Endothelial cell of umbilical vein (primary cell): ENCODE measurements around the gene CALU.

Source experiments
- FOS ChIP-seq: IDR thresholded peaks from 2 replicates; pipeline ENCODE4 v1.6.1; 2011; ENCODE audit warnings: mild to moderate bottlenecking, low read length, moderate library complexity, borderline replicate concordance; ENCODE audit not compliant: insufficient read depth
- MYC ChIP-seq: IDR thresholded peaks from one replicate; pipeline ENCODE4 v1.6.1; 2011; ENCODE audit warnings: mild to moderate bottlenecking, low read depth, low read length
- POLR2A ChIP-seq: IDR thresholded peaks from 2 replicates; pipeline ENCODE4 v1.6.1; 2012; ENCODE audit warnings: low read depth, mild to moderate bottlenecking, control low read depth, low read length
- POLR2AphosphoS5 ChIP-seq: IDR thresholded peaks from 2 replicates; pipeline ENCODE4 v1.6.1; 2012; ENCODE audit warnings: low read depth, mild to moderate bottlenecking, control low read depth, low read length, moderate library complexity; ENCODE audit not compliant: insufficient read depth
- TF ChIP-seq, protein P1 (sequence below), 2 donors: IDR thresholded peaks; 1 replicate in 1 of 2; 2 replicates in 1 of 2; pipeline ENCODE4 v1.5.1; 2011; ENCODE audit warnings: low read length in 2 of 2, mild to moderate bottlenecking in 2 of 2, moderate library complexity in 2 of 2, control low read depth in 1 of 2, inconsistent platforms in 1 of 2, low read depth in 1 of 2; ENCODE audit not compliant: insufficient read depth in 1 of 2; ENCODE audit errors: extremely low read depth in 1 of 2
- TF ChIP-seq, protein P2 (sequence below): IDR thresholded peaks from 2 replicates; pipeline ENCODE4 v1.6.1; 2011; ENCODE audit not compliant: insufficient read depth, insufficient read length

DNA sequence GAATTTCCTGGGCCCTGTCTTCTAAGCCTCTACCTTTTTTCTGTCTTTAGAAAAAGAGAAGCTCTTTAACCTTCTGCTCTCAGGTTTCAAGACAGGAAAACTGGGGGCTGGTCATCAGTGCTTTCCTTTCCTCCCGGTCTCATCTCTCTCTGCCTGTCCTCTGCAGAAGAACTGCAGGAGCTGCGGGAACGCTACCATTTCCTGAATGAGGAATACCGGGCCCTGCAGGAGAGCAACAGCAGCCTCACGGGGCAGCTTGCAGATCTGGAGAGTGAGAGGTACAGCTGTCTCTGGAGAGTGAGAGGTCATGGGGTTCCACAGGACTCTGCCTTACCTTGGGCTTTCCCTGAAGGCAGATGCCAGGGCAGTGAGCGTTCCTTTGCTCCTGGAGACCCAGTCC is 65.3 kb downstream of the CALU start:
- TF ChIP-seq, protein P1, sequence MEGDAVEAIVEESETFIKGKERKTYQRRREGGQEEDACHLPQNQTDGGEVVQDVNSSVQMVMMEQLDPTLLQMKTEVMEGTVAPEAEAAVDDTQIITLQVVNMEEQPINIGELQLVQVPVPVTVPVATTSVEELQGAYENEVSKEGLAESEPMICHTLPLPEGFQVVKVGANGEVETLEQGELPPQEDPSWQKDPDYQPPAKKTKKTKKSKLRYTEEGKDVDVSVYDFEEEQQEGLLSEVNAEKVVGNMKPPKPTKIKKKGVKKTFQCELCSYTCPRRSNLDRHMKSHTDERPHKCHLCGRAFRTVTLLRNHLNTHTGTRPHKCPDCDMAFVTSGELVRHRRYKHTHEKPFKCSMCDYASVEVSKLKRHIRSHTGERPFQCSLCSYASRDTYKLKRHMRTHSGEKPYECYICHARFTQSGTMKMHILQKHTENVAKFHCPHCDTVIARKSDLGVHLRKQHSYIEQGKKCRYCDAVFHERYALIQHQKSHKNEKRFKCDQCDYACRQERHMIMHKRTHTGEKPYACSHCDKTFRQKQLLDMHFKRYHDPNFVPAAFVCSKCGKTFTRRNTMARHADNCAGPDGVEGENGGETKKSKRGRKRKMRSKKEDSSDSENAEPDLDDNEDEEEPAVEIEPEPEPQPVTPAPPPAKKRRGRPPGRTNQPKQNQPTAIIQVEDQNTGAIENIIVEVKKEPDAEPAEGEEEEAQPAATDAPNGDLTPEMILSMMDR (IDR thresholded peaks at IDR 0.05; ENCODE audit: extremely low read depth in 1 of 2, insufficient read depth in 1 of 2, low read depth in 1 of 2, low read length in 2 of 2), result no peak
- TF ChIP-seq, protein P2, sequence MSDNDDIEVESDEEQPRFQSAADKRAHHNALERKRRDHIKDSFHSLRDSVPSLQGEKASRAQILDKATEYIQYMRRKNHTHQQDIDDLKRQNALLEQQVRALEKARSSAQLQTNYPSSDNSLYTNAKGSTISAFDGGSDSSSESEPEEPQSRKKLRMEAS, result no peak
- TF ChIP-seq MYC, result no peak
- no peak for TF ChIP-seq POLR2A
- TF ChIP-seq FOS, result no peak
- no peak for TF ChIP-seq POLR2AphosphoS5
